ENCODE measurements around the gene BCORL1. TPM values are rescaled to one million over a fixed set of nuclear protein-coding genes. Genes with fewer than 3 reads are reported as not detected.
A peak's percentile ranks its signal among the peaks of the same experiment; 100 is the strongest.

BCORL1 gene
- total RNA-seq, 2 experiments from 2014 or later: 1.7 to 5.4 TPM

- H3K79me2 ChIP-seq (ENCODE audit: insufficient read depth, low read depth, low read length): no peaks in the 10 kb centered on the region
- peaks cover 36% of the 10 kb centered on the region for H3K36me3 ChIP-seq (ENCODE audit: insufficient read depth, low read length)
- no peak for TF ChIP-seq EZH2phosphoT487 (IDR thresholded peaks at IDR 0.05; ENCODE audit: borderline replicate concordance, low read depth, low read length)
- no peak for TF ChIP-seq CTCF (conservative IDR thresholded peaks at IDR 0.05; ENCODE audit: low read length)
- ChIA-PET POLR2A (interaction anchor here (0.6 kb wide), 1 partner anchor 56 kb away, joined by 3 read pairs; no protein-coding TSS in a partner anchor), CTCF (ENCODE audit: unreplicated experiment) (no interaction called here)
- no peaks in the 10 kb centered on the region for H3K9me3 ChIP-seq (ENCODE audit: low read length)
- H3K27ac ChIP-seq (ENCODE audit: low read depth, low read length, poor library complexity, severe bottlenecking): no peak overlapping the region
- H2AFZ ChIP-seq (ENCODE audit: low read length): no peak overlapping the region
- H3K4me3 ChIP-seq (ENCODE audit: low read depth, low read length, poor library complexity, severe bottlenecking): no peak overlapping the region
- no peak for DNase-seq (ENCODE audit: low spot score)
- no peak overlapping the region for H3K4me2 ChIP-seq (ENCODE audit: low read length)
- H4K20me1 ChIP-seq (ENCODE audit: insufficient read depth, low read length): no peaks in the 10 kb centered on the region
- intact Hi-C loops (cut with micrococcal nuclease; ENCODE audit: unreplicated experiment): no loop called here
- no peaks in the 10 kb centered on the region for H3K4me1 ChIP-seq (ENCODE audit: insufficient read depth, low read length, poor library complexity, severe bottlenecking)
- no peaks in the 10 kb centered on the region for H3K9me2 ChIP-seq (ENCODE audit: insufficient read depth, low read length)
- BruUV-seq (replicated peaks): no TSS peak
Measured at GRCh38 chrX:130075777-130076176, 93.3 kb downstream of the BCORL1 start.

DNA sequence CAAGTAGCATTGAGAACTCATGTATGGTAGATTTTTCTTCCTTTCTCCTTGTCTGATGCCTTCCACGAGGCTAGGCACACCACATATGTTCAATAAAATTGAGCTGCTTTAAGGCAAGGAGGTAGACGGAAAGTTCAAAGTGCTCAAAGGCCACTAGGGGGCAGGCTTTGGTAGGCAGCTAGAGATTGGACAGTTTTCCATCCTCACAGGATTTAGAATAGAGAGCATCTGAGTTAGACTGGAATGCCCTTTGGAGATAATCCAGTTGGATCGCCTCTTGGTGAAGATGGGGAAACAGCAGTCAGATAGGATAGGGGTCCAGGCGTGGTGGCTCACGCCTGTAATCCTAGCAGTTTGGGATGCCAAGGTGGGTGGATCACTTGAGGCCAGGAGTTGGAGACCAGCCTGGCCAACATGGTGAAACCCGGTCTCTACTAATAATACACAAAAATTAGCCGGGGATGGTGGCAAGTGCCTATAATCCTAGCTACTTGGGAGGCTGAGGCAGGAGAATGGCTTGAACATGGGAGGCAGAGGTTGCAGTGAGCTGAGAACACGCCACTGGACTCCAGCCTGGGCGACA, 97.5 kb downstream of the BCORL1 start:
- intact Hi-C loops (cut with micrococcal nuclease; ENCODE audit: unreplicated experiment): loop anchor here (1.0 to 10.0 kb wide), 3 partner anchors 40 to 305 kb away; partner anchors contain the start of gene SASH3
- peak; percentile 65 for DNase-seq (ENCODE audit: low spot score)
- no peak overlapping the region for H3K4me3 ChIP-seq (ENCODE audit: low read depth, low read length, poor library complexity, severe bottlenecking)
- BruUV-seq (replicated peaks): no TSS peak
- no peaks in the 10 kb centered on the region for H3K9me3 ChIP-seq (ENCODE audit: low read length)
- H3K27ac ChIP-seq (ENCODE audit: low read depth, low read length, poor library complexity, severe bottlenecking): no peak overlapping the region
- peaks cover 11% of the 10 kb centered on the region; the same call in 1 of the 2 replicates for H3K79me2 ChIP-seq (ENCODE audit: insufficient read depth, low read depth, low read length)
- H3K36me3 ChIP-seq (ENCODE audit: insufficient read depth, low read length): peaks cover 8% of the 10 kb centered on the region; the same call in 1 of the 2 replicates
- H2AFZ ChIP-seq (ENCODE audit: low read length): no peak overlapping the region
- H3K9me2 ChIP-seq (ENCODE audit: insufficient read depth, low read length): no peaks in the 10 kb centered on the region
- TF ChIP-seq EZH2phosphoT487 (IDR thresholded peaks at IDR 0.05; ENCODE audit: borderline replicate concordance, low read depth, low read length) (no peak), CTCF (conservative IDR thresholded peaks at IDR 0.05; ENCODE audit: low read length) (peak; percentile 83)
- ChIA-PET POLR2A (interaction anchor here (0.9 to 1.0 kb wide), 2 partner anchors 14 to 41 kb away, joined by 4 read pairs; no protein-coding TSS in a partner anchor), CTCF (ENCODE audit: unreplicated experiment) (interaction anchor here (0.6 to 1.2 kb wide), 3 partner anchors 29 to 958 kb away, joined by 3 to 4 read pairs (median 3); no protein-coding TSS in a partner anchor)
- H3K4me2 ChIP-seq (ENCODE audit: low read length): no peak overlapping the region
- H3K4me1 ChIP-seq (ENCODE audit: insufficient read depth, low read length, poor library complexity, severe bottlenecking): peaks cover 37% of the 10 kb centered on the region
- no peaks in the 10 kb centered on the region for H4K20me1 ChIP-seq (ENCODE audit: insufficient read depth, low read length)

Measured in OCI-LY7 (cell line).